Neural crest cell (in vitro differentiated cells): ENCODE measurements around the gene ASIC3. TPM values are rescaled to one million over a fixed set of nuclear protein-coding genes. Genes with fewer than 3 reads are reported as not detected.
A peak's percentile ranks its signal among the peaks of the same experiment; 100 is the strongest.
"Not testable (repeated sequence)": the region's sequence is repeated elsewhere in the genome, so short reads cannot be mapped to it uniquely, and the experiment has no call there.

ENCODE experiments used
- DNase-seq: peaks from one replicate; pipeline ENCODE4 v3.0.0; 2021; ENCODE audit warnings: low read depth, mixed read lengths, low spot score
- H3K27ac Mint-ChIP-seq: one replicate; pipeline ENCODE4 v1.8.0; 2021; ENCODE audit warnings: mild to moderate bottlenecking, mixed read lengths; ENCODE audit not compliant: unreplicated experiment
- H3K27me3 Mint-ChIP-seq: 2 replicates; pipeline ENCODE4 v1.8.0; 2021; ENCODE audit warnings: low read depth, mild to moderate bottlenecking, mixed read lengths
- H3K36me3 Mint-ChIP-seq: 2 replicates; pipeline ENCODE4 v1.8.0; 2021; ENCODE audit warnings: low read depth, mild to moderate bottlenecking, mixed read lengths
- H3K4me1 Mint-ChIP-seq: 2 replicates; pipeline ENCODE4 v1.8.0; 2021; ENCODE audit warnings: mixed read lengths
- H3K4me3 Mint-ChIP-seq: one replicate; pipeline ENCODE4 v1.8.0; 2021; ENCODE audit warnings: mild to moderate bottlenecking, mixed read lengths
- H3K9me3 Mint-ChIP-seq: 2 replicates; pipeline ENCODE4 v1.8.0; 2021; ENCODE audit warnings: mixed read lengths
- CTCF ChIP-seq: fragments of 200-600 bp; sonication (generic); conservative IDR thresholded peaks from 2 replicates; pipeline ENCODE4 v1.5.0; 2021; ENCODE audit warnings: antibody characterized with exemption, mild to moderate bottlenecking
- total RNA-seq: library from RNA; stranded (reverse); gene quantifications from 2 replicates; pipeline ENCODE4 v1.2.1, GENCODE V29; 2021

The ASIC3 gene
- total RNA-seq, 1 donor from 2014 or later = 6.0 TPM

- peak overlapping the region; percentile 60 for H3K4me3 Mint-ChIP-seq
- no peaks in the 10 kb centered on the region for H3K36me3 Mint-ChIP-seq
- peaks cover 20% of the 10 kb centered on the region for H3K4me1 Mint-ChIP-seq
- no peak overlapping the region for H3K27ac Mint-ChIP-seq
- H3K9me3 Mint-ChIP-seq = no peaks in the 10 kb centered on the region
- H3K27me3 Mint-ChIP-seq = peaks cover 8% of the 10 kb centered on the region
- no peak for TF ChIP-seq CTCF
- DNase-seq = no peak
Measured at GRCh38 chr7:151025924-151026671, 22.2 kb upstream of the ASIC3 start.

DNA sequence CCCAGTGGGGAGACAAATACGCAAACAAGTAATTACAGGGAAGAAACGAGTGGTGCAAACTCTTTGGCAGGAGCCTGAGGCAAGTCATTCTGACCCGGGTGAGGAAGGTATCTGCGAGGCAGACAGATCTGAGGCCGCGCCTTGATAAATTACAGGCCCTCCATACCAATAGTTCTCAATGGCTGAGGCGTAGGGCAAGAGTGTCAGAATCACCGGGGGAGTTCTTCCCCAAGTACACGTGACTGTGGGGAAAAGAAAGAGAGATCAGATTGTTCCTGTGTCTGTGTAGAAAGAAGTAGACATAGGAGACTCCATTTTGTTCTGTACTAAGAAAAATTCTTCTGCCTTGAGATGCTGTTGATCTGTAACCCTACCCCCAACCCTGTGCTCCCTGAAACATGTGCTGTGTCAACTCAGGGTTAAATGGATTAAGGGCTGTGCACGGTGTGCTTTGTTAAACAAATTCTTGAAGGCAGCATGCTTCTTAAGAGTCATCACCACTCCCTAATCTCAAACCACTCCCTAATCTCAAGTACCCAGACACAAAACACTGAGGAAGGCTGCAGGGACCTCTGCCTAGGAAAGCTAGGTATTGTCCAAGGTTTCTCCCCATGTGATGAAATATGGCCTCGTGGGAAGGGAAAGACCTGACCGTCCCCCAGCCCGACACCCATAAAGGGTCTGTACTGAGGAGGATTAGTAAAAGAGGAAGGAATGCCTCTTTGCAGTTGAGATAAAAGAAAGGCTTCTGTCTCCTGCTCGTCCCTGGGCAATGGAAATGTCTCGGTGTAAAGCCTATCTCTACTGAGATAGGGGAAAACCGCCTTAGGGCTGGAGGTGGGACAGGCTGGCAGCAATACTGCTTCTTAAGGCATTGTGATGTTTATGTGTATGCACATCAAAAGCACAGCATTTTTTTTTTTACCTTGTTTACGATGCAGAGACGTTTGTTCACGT is 21.3 kb upstream of the ASIC3 start:
- not testable (repeated sequence) for H3K9me3 Mint-ChIP-seq, H3K27me3 Mint-ChIP-seq, H3K27ac Mint-ChIP-seq, DNase-seq, H3K36me3 Mint-ChIP-seq
- H3K4me3 Mint-ChIP-seq = peak overlapping the region; percentile 96
- H3K4me1 Mint-ChIP-seq = peaks cover 16% of the 10 kb centered on the region

- not testable (repeated sequence) for DNase-seq, H3K36me3 Mint-ChIP-seq, H3K27me3 Mint-ChIP-seq, H3K9me3 Mint-ChIP-seq
- Mint-ChIP-seq H3K4me1 (peaks cover 16% of the 10 kb centered on the region), H3K4me3 (peak overlapping the region; percentile 96), H3K27ac (peak overlapping the region; percentile 10)
Measured at GRCh38 chr7:151027728-151028130, 20.6 kb upstream of the ASIC3 start.

DNA sequence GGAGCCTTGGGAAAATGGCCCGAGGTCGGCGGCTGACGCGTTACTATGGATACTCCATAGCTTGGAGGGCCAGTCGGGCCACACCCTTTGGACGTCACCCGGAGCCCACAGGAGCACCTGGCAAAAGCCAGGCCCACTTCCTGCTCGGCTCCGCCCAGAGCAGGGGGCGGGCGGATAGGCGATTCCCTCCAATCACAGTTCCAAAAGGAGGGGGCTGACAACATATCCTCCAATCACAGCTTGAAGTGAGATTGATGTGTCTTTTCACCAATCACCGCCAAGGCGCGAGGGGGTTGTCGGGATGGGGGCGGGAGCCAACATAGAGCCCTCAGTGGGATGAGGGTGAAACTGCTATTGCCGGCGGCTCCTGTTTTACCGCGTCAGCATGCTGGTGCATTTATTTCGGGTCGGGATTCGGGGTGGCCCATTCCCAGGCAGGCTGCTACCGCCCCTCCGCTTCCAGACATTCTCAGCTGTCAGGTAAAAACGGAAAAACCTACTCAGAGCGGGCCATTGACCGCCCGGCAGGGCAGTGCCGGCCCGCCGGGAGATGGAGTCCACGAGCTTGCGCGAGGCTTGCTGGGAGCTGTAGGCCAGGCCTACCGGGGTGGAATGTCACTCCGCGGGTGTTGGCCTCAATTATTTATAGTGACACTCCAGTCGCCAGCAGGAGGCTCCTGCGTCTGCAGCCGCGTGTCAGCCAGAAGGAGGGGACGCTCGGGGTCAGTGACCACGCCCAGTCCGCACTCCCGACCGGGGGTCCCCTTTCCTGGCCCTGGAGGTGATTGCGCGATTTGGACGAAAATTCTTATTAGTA is 20.0 kb upstream of the ASIC3 start, which contains the start of gene ABCB8:
ABCB8 (plus strand) TSS at position 320 of the 817 bp plus-strand sequence; CDS start at position 386, 66 bp downstream.
- peaks cover 16% of the 10 kb centered on the region for H3K4me1 Mint-ChIP-seq
- no peaks in the 10 kb centered on the region for H3K36me3 Mint-ChIP-seq
- peak; percentile 99 for DNase-seq
- peak within 1 kb of the TSS; percentile 96 for H3K4me3 Mint-ChIP-seq
- no peaks in the 10 kb centered on the region for H3K9me3 Mint-ChIP-seq
- TF ChIP-seq CTCF = peak; percentile 56
- peak within 1 kb of the TSS; percentile 95 for H3K27ac Mint-ChIP-seq
- peaks cover 8% of the 10 kb centered on the region for H3K27me3 Mint-ChIP-seq

- H3K4me1 Mint-ChIP-seq = peaks cover 16% of the 10 kb centered on the region
- H3K36me3 Mint-ChIP-seq = no peaks in the 10 kb centered on the region
- no peak for DNase-seq
- H3K27me3 Mint-ChIP-seq = peaks cover 8% of the 10 kb centered on the region
- H3K27ac Mint-ChIP-seq = peak overlapping the region; percentile 95
- H3K9me3 Mint-ChIP-seq = no peaks in the 10 kb centered on the region
- H3K4me3 Mint-ChIP-seq = peak overlapping the region; percentile 96
- TF ChIP-seq CTCF = no peak
Measured at GRCh38 chr7:151028948-151029501, 19.3 kb upstream of the ASIC3 start.

DNA sequence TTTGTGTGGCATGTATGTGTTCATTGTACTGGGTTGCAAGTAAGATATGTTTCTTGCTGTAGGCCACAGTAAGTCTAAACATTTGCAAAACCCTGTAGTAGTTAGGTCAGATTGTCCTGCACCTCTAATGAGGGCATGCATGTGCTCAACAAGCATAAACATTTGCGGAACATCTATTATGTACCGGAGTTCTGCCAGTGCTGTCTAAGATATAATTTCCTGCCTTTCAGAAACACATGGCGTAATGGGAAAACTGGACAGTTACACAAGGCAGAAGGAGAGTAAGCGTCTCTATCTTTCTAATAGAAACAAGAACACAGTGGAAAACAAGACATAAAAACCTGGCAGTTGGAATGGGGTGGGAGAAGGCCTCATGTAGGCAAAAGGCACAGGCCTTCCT is 17.3 kb upstream of the ASIC3 start:
- TF ChIP-seq CTCF = no peak
- Mint-ChIP-seq H3K9me3 (no peaks in the 10 kb centered on the region), H3K27ac (no peak overlapping the region), H3K27me3 (peaks cover 8% of the 10 kb centered on the region), H3K36me3 (no peaks in the 10 kb centered on the region), H3K4me1 (peaks cover 16% of the 10 kb centered on the region), H3K4me3 (peak overlapping the region; percentile 52)
- no peak for DNase-seq
